HG03159 (cell line): Measurements from ENCODE around the gene MTMR3.

Experiments
- ATAC-seq: cut with Tn5 transposase; IDR thresholded peaks from one replicate; pipeline ENCODE4 v1.9.1; 2021; ENCODE audit warnings: mild to moderate bottlenecking, moderate library complexity; ENCODE audit not compliant: unreplicated experiment

MTMR3 gene

GRCh38 chr22:30021881-30022619 lies 139.1 kb downstream of the MTMR3 start:
- no peak for ATAC-seq

- ATAC-seq: no peak
These were observed 140.2 kb downstream of the MTMR3 start for GRCh38 chr22:30023099-30023660.

GRCh38 chr22:30024231-30024630 lies 141.3 kb downstream of the MTMR3 start:
- no peak for ATAC-seq

GRCh38 chr22:30025221-30025620 lies 142.2 kb downstream of the MTMR3 start:
- no peak for ATAC-seq

- ATAC-seq: no peak
These were observed 143.8 kb downstream of the MTMR3 start for GRCh38 chr22:30026756-30027155.

GRCh38 chr22:30027169-30027568 lies 144.2 kb downstream of the MTMR3 start:
- no peak for ATAC-seq

GRCh38 chr22:30027791-30028190 lies 144.8 kb downstream of the MTMR3 start:
- no peak for ATAC-seq

- ATAC-seq: no peak
These were observed 145.8 kb downstream of the MTMR3 start for GRCh38 chr22:30028731-30029130.

GRCh38 chr22:30029512-30029911 lies 146.5 kb downstream of the MTMR3 start:
- no peak for ATAC-seq

- no peak for ATAC-seq
These were observed 147.4 kb downstream of the MTMR3 start for GRCh38 chr22:30030329-30030728.

- no peak for ATAC-seq
These were observed 148.4 kb downstream of the MTMR3 start for GRCh38 chr22:30031328-30031727.

GRCh38 chr22:30031764-30032455 lies 148.9 kb downstream of the MTMR3 start:
- ATAC-seq: no peak

- ATAC-seq: no peak
These were observed 150.2 kb downstream of the MTMR3 start for GRCh38 chr22:30033137-30033536.

GRCh38 chr22:30033901-30034300 lies 150.9 kb downstream of the MTMR3 start:
- no peak for ATAC-seq

- no peak for ATAC-seq
These were observed 153.7 kb downstream of the MTMR3 start for GRCh38 chr22:30036656-30037055.

GRCh38 chr22:30038219-30038618 lies 155.2 kb downstream of the MTMR3 start:
- ATAC-seq: no peak

GRCh38 chr22:30040499-30041260 lies 157.7 kb downstream of the MTMR3 start:
- ATAC-seq: no peak

GRCh38 chr22:30041475-30041874 lies 158.5 kb downstream of the MTMR3 start:
- no peak for ATAC-seq

- ATAC-seq: no peak
These were observed 158.9 kb downstream of the MTMR3 start for GRCh38 chr22:30041881-30042280.

- no peak for ATAC-seq
These were observed 160.2 kb downstream of the MTMR3 start for GRCh38 chr22:30043161-30043560.

GRCh38 chr22:30044369-30044768 lies 161.4 kb downstream of the MTMR3 start:
- ATAC-seq: no peak
